ENCODE measurements around the gene JAKMIP3. TPM values are rescaled to one million over a fixed set of nuclear protein-coding genes. Genes with fewer than 3 reads are reported as not detected.
A peak's percentile ranks its signal among the peaks of the same experiment; 100 is the strongest.

The JAKMIP3 gene
- total RNA-seq, 2 experiments from 2014 or later = 0.07 to 0.12 TPM

- ChIA-PET CTCF (no interaction called here), POLR2A (no interaction called here)
- peaks cover 4% of the 10 kb centered on the region for H3K4me1 Mint-ChIP-seq
- no peaks in the 10 kb centered on the region for H3K9me3 Mint-ChIP-seq
- H3K4me3 Mint-ChIP-seq = no peak overlapping the region
- no peak overlapping the region for H3K27ac Mint-ChIP-seq
- H3K27me3 Mint-ChIP-seq = peaks cover 56% of the 10 kb centered on the region
- DNase-seq = no peak
- no peaks in the 10 kb centered on the region for H3K36me3 Mint-ChIP-seq (ENCODE audit: low read depth)
Measured at GRCh38 chr10:132033632-132034031, 32.1 kb upstream of the JAKMIP3 start.

GRCh38 chr10:132035476-132035875 lies 30.3 kb upstream of the JAKMIP3 start:
- no peaks in the 10 kb centered on the region for H3K9me3 Mint-ChIP-seq
- no peak for DNase-seq
- H3K4me3 Mint-ChIP-seq = no peak overlapping the region
- no peak overlapping the region for H3K27ac Mint-ChIP-seq
- ChIA-PET POLR2A (no interaction called here), CTCF (interaction anchor here (1.5 kb wide), 1 partner anchor 13 kb away, joined by 5 read pairs; no protein-coding TSS in a partner anchor)
- H3K27me3 Mint-ChIP-seq = peaks cover 63% of the 10 kb centered on the region
- H3K36me3 Mint-ChIP-seq (ENCODE audit: low read depth) = no peaks in the 10 kb centered on the region
- H3K4me1 Mint-ChIP-seq = peaks cover 2% of the 10 kb centered on the region

DNA sequence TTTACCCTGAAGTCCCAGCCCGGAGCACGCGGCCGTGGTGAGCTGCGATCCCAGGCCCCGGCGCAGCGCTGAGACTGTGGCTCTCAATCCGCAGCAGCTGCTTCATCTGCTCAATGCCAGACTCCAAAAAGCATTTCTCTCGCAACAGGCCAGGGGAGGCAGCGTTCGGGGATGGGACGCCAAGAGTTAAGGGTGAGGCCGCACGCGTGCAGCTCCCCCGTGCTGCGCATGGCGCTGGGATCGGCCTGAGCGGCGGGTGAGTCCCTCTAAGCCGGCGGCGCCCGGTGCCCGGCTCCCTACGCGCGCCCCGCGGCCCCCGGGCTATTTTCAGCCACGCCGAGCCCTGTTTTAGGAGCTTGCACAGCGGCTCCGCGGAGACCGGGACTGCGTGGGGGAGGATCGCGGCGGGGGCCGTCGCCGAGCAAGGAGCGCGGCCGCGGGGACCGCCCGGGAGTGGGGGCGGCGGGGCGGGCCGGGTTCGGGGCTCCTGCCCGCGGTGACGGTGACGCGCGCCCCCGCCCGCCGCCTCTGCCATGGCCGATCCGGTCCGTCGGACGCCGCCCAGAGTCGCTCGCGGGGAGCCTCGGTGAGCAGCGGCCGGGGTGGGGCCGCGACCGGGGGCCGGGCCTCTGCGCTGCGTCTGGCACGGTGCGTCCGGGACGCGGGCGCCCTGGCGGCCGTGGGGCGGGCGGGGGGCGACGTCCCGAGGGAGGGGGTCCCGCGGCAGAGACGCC lies 29.4 kb upstream of the JAKMIP3 start:
- no peak for DNase-seq
- H3K4me3 Mint-ChIP-seq = no peak overlapping the region

DNA sequence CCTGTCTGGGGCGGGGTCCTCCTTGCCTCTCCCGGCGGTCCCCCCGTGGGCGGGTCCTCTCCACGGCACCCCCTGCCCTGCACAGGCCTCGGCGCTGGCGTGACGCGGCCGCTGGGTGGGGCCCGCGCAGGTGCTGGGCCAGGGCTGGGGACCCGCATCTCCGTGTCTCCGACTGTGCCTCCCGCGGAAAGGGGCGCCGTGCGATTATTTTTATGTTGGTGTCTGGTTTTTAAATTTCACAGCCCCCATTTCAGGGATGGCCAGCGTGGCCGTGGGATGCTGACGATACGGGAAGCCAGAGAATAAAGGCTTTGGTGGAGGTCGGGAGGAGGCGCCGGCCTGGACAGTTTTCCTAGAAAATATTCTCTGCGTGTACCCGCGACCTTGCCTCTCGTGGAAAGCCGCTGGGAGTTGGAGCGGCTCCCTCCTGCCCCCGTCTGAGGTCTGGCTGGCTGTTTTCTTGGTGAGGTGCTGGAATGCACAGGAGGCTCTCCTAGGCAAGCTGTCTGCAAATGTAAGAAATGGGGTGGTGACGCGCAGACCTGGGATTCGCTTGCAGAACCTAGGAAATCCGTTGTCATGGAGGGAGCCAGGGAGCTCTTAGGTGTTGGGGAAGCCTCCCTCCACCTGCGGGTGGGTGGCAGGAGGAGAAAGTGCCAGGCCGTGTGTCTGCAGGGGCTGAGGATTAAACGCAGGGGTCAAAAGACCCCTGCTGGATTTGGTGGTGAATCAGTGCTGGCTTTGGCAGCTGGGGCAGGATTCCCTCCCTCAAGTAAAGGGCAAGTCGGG lies 28.7 kb upstream of the JAKMIP3 start:
- peak overlapping the region; percentile 25 for H3K4me3 Mint-ChIP-seq

More for the DNA sequence above, 29.4 kb upstream of the JAKMIP3 start:
- Mint-ChIP-seq H3K27me3 (peaks cover 59% of the 10 kb centered on the region), H3K9me3 (no peaks in the 10 kb centered on the region), H3K36me3 (ENCODE audit: low read depth) (no peaks in the 10 kb centered on the region), H3K27ac (no peak overlapping the region), H3K4me1 (peaks cover 2% of the 10 kb centered on the region)
- POLR2A ChIA-PET = no interaction called here
- CTCF ChIA-PET = interaction anchor here (1.5 kb wide), 1 partner anchor 13 kb away, joined by 5 read pairs; no protein-coding TSS in a partner anchor

GRCh38 chr10:132037676-132037975 lies 28.1 kb upstream of the JAKMIP3 start:
- CTCF ChIA-PET = interaction anchor here (1.4 kb wide), 1 partner anchor 23 kb away, joined by 3 read pairs; no protein-coding TSS in a partner anchor

More for the DNA sequence above, 28.7 kb upstream of the JAKMIP3 start:
- DNase-seq = no peak
- peaks cover 59% of the 10 kb centered on the region for H3K27me3 Mint-ChIP-seq
- POLR2A ChIA-PET = no interaction called here
- no peaks in the 10 kb centered on the region for H3K9me3 Mint-ChIP-seq
- H3K36me3 Mint-ChIP-seq (ENCODE audit: low read depth) = no peaks in the 10 kb centered on the region
- no peak overlapping the region for H3K27ac Mint-ChIP-seq
- H3K4me1 Mint-ChIP-seq = peaks cover 2% of the 10 kb centered on the region
- CTCF ChIA-PET = interaction anchor here (1.4 to 1.5 kb wide), 2 partner anchors 14 to 23 kb away, joined by 3 to 5 read pairs; no protein-coding TSS in a partner anchor

DNA sequence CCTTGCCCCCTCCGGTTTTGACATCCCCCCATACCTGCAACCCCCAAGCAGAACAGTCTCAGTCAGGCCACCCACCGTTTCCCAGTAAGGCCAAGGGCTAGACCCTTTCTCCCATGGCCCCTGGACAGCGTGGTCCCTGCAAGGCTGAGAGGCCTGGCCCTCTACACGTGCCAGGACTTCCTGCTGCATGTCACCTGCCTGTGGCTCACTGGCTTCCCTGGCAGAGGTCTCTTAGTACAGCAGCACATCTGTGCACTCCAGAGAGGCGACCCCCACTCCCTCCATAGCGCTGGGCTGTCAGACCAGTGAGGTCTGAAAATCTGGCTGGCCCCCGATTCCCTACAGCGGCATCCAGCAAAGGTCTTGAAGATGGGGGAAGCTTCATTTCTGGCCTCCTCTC lies 26.4 kb upstream of the JAKMIP3 start:
- Mint-ChIP-seq H3K9me3 (no peaks in the 10 kb centered on the region), H3K4me3 (no peak overlapping the region), H3K27ac (no peak overlapping the region), H3K27me3 (peaks cover 54% of the 10 kb centered on the region), H3K36me3 (ENCODE audit: low read depth) (no peaks in the 10 kb centered on the region), H3K4me1 (peaks cover 2% of the 10 kb centered on the region)
- ChIA-PET POLR2A (no interaction called here), CTCF (interaction anchor here (0.5 to 1.5 kb wide), 3 partner anchors 9 to 160 kb away, joined by 3 to 4 read pairs (median 3); no protein-coding TSS in a partner anchor)
- DNase-seq = no peak

More at GRCh38 chr10:132037676-132037975, 28.1 kb upstream of the JAKMIP3 start:
- POLR2A ChIA-PET = no interaction called here
- Mint-ChIP-seq H3K36me3 (ENCODE audit: low read depth) (no peaks in the 10 kb centered on the region), H3K4me1 (peaks cover 2% of the 10 kb centered on the region), H3K27ac (no peak overlapping the region), H3K4me3 (no peak overlapping the region), H3K27me3 (peaks cover 62% of the 10 kb centered on the region), H3K9me3 (no peaks in the 10 kb centered on the region)
- no peak for DNase-seq

GRCh38 chr10:132040046-132040445 lies 25.7 kb upstream of the JAKMIP3 start:
- Mint-ChIP-seq H3K36me3 (ENCODE audit: low read depth) (no peaks in the 10 kb centered on the region), H3K9me3 (no peaks in the 10 kb centered on the region), H3K4me3 (no peak overlapping the region), H3K4me1 (peaks cover 2% of the 10 kb centered on the region), H3K27ac (no peak overlapping the region), H3K27me3 (peaks cover 48% of the 10 kb centered on the region)
- DNase-seq = no peak
- ChIA-PET POLR2A (no interaction called here), CTCF (interaction anchor here (0.6 to 1.5 kb wide), 2 partner anchors 17 to 1596 kb away, joined by 3 to 4 read pairs; no protein-coding TSS in a partner anchor)

- peaks cover 37% of the 10 kb centered on the region for H3K27me3 Mint-ChIP-seq
Measured at GRCh38 chr10:132041340-132041739, 24.4 kb upstream of the JAKMIP3 start.

DNA sequence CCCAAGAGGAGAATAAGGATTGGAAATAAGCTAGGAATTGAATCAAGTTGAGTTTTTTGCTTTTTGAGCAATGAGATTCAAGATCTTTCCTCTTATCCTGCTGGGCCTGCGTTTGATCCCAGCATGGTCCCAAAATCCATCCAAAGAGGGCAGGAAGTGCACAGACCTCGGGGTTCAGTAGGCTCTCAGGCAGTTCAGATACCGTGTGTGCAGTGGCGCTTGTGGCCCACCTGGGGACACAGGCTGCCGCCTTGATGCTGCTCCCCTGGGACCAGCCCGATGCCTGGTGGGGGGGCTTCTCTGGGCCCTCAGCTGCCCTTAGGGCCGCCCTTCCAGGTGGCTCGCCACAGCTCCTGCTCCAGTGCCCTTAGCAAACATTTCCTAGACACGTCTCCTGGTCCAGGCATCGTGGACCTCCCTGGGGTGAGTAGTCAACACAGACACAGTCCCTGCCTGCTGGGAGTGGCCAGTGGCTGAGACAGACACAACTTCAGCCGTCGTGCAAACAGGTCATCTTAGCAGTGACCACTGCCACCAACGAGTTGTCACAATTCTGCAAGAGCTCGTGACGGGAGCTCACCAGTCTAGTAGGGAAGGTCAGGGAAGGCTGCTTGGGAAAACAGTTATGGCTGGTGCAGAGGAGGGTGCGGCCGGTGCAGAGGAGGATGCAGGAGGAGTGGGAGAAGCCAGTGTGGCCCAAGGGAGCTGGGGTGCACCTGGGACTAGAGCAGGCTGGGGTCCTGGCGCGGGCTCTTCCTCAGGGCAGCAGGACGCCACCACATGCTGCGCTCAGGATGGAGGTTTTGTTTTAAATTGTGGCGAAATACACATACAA lies 21.7 kb upstream of the JAKMIP3 start:
- Mint-ChIP-seq H3K4me3 (no peak overlapping the region), H3K27me3 (peaks cover 18% of the 10 kb centered on the region), H3K36me3 (ENCODE audit: low read depth) (no peaks in the 10 kb centered on the region), H3K27ac (no peak overlapping the region), H3K9me3 (no peaks in the 10 kb centered on the region), H3K4me1 (no peaks in the 10 kb centered on the region)
- ChIA-PET POLR2A (no interaction called here), CTCF (no interaction called here)
- DNase-seq = no peak

More at GRCh38 chr10:132041340-132041739, 24.4 kb upstream of the JAKMIP3 start:
- peaks cover 2% of the 10 kb centered on the region for H3K4me1 Mint-ChIP-seq
- ChIA-PET POLR2A (no interaction called here), CTCF (no interaction called here)
- H3K36me3 Mint-ChIP-seq (ENCODE audit: low read depth) = no peaks in the 10 kb centered on the region
- no peak overlapping the region for H3K4me3 Mint-ChIP-seq
- no peak overlapping the region for H3K27ac Mint-ChIP-seq
- no peak for DNase-seq
- no peaks in the 10 kb centered on the region for H3K9me3 Mint-ChIP-seq

DNA sequence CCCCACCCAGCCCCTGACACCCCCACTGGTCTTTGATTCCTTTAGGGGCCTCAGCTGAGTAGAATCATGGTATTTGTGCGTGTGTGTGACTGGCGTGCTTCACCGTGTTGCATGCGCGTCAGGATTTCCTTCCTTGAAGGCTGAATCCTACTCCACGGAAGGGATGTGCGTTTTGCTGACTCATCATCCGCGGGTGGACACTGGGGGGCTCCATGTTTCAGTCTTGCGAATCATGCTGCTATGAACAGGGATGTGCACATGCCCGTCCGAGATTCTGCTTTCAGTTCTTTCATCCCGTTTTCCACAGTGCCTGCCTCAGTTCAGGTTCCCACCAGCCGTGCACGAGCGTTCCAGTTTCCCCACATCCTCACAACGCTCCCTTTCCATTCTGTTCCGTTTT lies 20.9 kb upstream of the JAKMIP3 start:
- CTCF ChIA-PET = no interaction called here
- POLR2A ChIA-PET = no interaction called here
- Mint-ChIP-seq H3K4me3 (no peak overlapping the region), H3K27me3 (peaks cover 12% of the 10 kb centered on the region), H3K4me1 (no peaks in the 10 kb centered on the region), H3K36me3 (ENCODE audit: low read depth) (no peaks in the 10 kb centered on the region), H3K27ac (no peak overlapping the region), H3K9me3 (no peaks in the 10 kb centered on the region)
- no peak for DNase-seq

DNA sequence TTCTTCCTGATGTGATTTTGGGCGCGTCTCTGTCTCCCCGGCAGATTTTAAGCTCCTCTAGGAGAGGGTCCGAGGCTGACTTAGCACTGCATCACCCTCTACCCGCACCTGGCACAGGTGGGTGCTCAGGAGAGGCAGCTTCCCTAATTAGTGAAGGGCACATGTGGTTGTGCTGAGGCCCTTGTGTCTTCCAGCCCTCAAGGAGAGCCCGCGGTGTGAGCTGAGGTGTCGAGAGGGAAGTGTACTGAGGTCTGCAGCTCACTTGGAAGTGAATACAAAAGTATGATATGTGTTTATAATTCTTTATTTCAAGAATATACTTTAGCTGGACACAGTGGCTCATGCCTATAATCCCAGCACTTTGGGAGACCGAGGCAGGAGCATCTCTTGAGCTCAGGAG lies 20.4 kb upstream of the JAKMIP3 start:
- DNase-seq = no peak
- Mint-ChIP-seq H3K4me3 (no peak overlapping the region), H3K27me3 (peaks cover 15% of the 10 kb centered on the region), H3K36me3 (ENCODE audit: low read depth) (no peaks in the 10 kb centered on the region), H3K4me1 (no peaks in the 10 kb centered on the region), H3K27ac (no peak overlapping the region), H3K9me3 (no peaks in the 10 kb centered on the region)
- CTCF ChIA-PET = no interaction called here
- POLR2A ChIA-PET = no interaction called here

- ChIA-PET POLR2A (no interaction called here), CTCF (no interaction called here)
- Mint-ChIP-seq H3K9me3 (peaks cover 5% of the 10 kb centered on the region), H3K27ac (no peak overlapping the region), H3K4me3 (no peak overlapping the region), H3K27me3 (peaks cover 11% of the 10 kb centered on the region), H3K36me3 (ENCODE audit: low read depth) (no peaks in the 10 kb centered on the region), H3K4me1 (no peaks in the 10 kb centered on the region)
- DNase-seq = no peak
Measured at GRCh38 chr10:132047575-132048293, 18.0 kb upstream of the JAKMIP3 start.

Measured in activated CD4-positive, alpha-beta T cell treated with anti-CD3 and anti-CD28 coated beads, Interleukin-2, amount 10 ng/mL, durations not matched to agents 7 days and 5 days (primary cell).